HG03342 (cell line): ENCODE results near the gene AFF3.
"Not testable (repeated sequence)": the region's sequence is repeated elsewhere in the genome, so short reads cannot be mapped to it uniquely, and the experiment has no call there.

Experiments used
- ATAC-seq: cut with Tn5 transposase; IDR thresholded peaks from one replicate; pipeline ENCODE4 v1.9.1; 2021; ENCODE audit warnings: mild to moderate bottlenecking, moderate library complexity; ENCODE audit not compliant: unreplicated experiment

Gene AFF3

DNA sequence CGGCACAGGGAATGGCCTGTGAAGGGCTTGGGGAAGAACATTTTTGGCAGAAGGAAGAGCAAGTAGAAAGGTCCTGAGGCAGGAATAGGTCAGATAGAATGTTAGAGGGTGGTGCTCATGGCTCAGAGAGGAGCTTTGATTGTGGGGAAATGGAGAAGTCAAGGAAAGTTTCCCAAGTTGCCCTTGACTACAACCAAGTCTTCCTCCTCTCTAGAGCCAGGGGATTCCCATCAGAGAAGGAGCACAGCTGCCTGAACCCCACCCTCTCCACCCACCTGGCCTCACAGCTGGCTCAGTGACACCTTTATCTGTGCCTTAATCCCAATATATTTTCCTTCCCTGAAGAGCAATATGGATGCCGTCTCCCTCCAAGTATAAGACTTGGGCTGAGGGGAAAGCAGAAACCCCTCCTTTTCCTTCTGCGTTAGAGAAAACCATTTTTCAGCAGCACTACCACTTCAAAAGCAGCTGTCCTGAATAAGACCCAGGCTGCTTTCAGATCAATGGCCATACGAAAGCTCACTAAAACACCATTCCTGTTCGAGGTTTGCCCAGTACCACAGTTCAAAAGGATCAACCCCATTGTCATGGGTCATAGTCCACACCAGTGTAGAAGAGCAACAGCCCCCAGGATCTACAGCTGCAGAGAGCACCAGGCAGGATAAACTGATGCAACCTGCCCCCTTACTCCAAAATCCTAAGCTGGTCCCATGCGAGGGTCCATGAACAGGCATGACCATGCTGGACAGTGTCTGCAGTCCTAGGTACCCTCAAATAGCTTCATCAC, 199.6 kb downstream of the AFF3 start:
- ATAC-seq, result no peak

DNA sequence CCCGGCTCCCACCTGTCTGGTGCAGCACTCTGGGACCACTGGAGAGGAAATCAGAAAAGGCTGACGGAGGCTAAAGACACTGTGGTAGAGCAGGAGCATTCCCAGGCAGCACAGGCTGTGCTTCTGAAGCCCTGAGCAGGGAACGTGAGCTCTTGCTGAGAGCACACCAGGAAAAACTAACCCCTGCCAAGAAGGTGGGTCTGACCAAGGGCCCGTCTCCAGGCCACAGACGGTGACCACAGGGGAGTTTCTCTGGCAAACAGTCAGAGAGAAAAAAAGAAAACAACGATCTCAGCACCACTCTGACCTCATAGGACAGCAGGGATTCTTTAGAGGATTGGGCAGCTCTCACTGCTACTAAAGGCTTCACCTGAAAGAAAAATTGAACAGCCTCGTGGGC, 201.4 kb downstream of the AFF3 start:
- ATAC-seq, result no peak

DNA sequence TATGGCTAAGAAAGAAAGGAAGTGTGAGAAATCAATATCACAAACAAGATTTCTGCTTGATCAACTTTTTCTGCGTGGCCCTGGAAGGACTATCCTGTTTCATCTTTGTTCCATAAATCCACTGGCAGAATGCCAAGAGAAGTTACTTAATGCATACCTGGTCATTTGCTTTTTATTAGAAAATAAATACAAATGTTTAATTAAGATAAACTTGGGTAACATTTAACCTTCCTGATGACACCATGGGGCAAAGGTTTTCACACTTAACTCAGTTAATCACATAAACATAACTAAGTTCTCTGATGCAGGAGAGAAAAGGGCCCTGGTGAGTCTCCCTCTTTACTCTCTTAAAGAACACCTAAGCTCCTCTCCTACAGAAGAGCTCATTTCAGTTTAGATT, 203.3 kb downstream of the AFF3 start:
- ATAC-seq, result no peak

DNA sequence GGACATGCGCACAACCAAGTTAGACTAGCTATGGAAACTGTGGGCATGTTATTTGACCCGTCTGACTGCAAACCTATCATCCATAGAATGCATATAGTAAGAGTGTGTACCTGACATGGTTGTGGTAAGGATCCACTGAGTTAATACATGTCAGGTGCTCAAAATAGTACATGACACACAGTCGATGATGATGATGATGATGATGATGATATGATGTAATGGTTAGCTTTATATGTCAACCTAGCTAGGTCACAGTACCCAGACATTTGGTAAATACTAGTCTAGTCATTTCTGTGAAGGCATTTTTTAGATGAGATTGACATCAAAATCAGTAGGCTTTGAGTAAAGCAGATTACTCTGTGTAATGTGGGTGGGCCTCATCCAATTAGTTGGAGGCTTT, 204.1 kb downstream of the AFF3 start:
- ATAC-seq, result no peak

DNA sequence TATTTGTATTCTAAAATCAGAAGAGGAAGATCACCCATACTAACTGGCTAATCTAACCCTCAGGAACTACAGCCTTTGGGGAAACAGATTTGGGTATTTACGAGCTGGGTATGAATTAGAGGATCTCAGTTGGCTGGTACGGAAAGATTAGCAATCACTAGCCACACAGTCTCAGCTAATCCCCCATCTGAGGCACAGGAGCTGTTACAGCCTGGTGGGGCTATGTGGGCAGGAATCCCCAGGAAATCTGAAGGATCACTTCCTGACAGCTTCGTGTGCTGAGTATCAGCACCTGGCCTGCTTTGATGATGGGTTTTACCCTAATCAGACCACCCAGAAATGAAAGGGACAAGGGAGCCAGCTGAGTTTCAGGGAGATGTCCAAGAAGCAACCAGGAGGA, 206.3 kb downstream of the AFF3 start:
- ATAC-seq, result no peak

DNA sequence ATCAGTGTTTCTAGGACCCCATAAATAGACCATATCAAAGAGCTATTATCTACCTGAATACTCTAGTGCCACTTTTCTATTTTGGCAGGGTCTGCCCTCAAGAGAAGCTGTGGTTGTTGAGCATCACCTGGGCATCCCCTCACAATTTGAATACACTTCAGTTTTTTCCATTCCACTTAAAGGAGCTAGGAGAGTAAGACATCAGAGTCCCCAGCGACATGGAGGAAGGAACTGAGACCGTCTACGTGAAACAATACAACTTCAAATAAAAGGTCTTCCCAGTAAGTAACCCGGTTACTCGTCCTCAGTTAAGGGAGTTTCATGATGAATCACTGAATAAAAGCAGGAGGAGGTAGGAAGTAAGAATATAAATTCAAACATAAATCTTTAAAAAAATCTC, 206.7 kb downstream of the AFF3 start:
- no peak for ATAC-seq

DNA sequence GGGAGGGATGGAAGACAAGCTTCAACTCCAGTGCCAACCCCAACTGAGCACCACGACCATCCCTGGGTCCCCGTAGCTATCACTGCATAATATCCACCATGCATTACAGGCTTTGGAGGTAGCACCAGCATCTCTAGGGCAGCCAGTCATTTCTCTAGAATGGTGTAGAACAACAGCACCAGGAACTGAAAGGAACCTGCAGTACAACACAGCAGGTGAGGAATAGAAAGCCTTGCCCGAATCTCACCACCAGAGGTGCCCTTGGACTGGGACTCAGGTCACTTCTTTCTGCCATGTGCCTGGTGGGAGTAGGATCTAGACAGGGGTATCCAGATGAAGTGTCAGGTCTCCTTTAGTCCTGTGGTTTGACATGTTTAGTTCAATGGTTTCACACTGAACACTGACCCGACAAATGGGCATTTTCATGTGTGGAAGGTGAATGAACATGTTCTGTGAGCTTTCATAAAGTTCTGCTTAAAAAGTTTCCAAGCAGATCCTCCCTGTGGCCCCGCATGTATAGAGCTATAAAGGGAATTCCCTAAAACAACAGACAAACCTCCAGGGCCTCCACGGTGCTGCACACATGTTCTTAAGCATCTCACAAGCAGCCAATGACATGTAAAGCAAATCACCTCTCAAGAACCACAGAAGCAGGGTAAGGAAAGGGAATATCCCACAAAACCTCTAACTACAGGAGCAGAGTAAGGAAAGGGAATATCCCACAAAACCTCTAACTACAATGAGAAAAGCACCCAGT, 208.3 kb downstream of the AFF3 start:
- ATAC-seq, result no peak

DNA sequence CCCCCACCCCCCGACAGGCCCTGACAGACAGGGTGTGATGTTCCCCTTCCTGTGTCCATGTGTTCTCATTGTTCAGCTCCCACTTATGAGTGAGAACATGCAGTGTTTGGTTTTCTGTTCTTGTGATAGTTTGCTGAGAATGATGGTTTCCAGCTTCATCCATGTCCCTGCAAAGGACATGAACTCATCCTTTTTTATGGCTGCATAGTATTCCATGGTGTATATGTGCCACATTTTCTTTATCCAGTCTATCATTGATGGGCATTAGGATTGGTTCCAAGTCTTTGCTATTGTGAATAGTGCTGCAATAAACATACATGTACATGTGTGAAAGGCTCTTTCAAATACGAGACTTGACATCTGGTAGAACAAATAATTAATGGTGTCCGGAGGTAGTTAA, 208.9 kb downstream of the AFF3 start:
- not testable (repeated sequence) for ATAC-seq

DNA sequence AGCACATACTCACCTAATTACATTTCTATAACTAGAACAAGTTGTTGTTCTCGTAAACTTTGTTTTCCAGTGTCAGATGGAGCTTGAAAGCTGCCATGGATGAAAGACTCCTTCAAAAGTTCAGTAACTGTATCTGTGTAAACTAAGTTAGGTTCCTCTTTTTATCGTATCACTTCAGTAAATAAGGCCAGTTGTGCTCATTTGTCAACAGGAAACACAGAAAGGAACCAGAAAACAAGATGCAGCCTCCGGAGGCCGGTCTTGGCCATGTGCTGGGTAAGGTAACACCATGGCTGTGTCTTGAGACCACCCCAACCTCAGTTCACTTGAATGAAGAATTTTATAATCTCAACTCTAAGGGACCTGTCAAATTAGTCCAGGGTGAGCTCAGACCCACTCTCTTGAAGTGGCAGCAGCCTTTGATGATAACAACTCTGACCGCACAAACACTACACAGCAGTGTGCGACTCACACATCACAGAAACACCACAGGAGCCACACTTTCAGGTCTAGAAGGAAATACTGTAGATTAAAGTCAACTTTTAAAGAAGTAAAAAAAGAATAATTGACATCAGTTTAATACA, 213.8 kb downstream of the AFF3 start:
- no peak for ATAC-seq

DNA sequence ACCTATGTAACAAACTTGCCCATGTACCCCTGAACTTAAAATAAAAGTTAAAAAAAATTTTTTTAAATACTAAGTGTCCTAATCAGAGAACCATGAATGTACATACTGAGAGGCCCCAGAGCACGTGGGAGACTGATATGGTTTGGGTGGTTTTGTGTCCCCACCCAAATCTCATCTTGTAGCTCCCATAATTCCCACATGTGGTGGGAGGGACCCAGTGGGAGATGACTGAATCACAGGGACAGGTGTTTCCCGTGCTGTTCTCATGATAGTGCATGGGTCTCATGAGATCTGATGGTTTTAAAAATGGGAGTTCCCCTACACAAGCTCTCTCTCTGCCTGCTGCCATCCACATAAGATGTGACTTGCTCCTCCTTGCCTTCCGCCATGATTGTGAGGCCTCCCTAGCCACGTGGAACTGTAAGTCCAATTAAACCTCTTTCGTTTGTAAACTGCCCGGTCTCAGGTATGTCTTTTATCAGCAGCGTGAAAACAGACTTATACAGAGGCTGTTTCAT, 214.6 kb downstream of the AFF3 start:
- not testable (repeated sequence) for ATAC-seq

DNA sequence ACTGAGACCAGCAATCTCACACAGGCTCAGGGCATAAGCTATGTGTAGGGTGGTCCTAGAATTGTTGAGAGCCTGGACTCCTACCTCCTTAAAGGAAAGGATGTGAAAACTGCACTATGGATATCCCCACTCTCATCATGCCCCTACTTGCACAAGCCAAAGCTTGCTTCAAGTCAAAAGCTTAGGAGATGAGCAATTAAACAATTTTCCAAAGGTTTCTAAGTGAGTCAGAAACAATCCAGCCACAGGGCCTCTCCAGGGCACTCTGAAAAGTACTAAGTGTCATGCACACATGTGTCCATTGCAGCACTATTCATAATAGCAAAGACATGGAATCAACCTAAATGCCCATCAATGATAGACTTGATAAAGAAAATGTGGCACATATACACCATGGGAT, 215.4 kb downstream of the AFF3 start:
- no peak for ATAC-seq

DNA sequence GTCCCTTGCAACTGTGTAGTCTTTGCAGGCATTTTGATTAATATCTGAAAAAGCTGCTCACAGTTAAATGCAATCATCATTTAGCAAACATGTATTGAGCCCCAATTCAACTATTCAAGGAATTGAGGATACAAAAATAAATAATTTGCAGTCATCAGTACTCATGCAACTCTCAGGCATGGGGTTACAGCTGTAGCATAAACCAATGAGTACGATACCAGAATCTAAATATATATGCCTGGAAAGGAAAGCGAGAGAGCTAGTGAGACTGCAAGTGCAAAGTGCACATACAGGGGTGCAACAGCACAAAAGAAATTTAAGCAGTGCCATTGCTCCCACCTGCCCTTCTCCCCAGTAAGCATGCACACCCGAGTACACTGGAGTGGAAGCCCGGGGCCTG, 216.4 kb downstream of the AFF3 start:
- ATAC-seq, result no peak

DNA sequence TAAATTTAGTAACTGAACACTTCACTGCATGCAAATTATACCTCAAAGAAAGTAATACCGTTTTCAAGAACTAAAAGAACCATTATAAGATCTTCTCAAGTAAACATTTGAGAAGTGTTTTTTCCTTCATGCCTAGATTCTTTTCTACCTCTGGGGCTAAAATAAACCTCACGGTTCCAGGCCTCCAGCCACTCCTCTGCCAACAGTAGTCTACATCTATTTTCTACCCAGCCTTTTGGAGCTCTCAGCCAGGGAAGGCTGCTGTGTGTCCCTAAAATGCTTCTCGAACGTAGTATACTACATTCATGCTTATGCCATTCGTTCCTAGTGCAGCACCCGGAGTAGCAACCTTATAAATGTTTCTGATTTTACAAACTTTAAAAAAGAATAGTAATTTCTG, 219.7 kb downstream of the AFF3 start:
- ATAC-seq, result no peak

DNA sequence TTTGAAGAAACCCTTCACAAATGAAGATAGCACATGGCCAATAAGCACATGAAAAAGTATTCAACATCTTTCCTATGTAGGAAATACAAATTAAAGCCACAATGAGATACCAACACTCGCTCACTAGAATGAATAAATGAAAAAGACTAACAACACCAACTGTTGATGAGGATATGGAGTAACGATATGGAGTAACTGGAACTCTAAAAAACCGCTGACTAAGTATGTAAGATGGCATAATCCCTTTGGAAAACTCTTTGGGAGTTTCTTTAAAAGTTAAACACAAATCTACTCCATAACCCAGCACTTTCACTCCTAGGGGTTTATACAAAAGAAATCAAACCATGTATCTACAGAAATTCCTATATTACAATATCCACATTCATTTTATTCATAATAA, 220.5 kb downstream of the AFF3 start:
- ATAC-seq, result no peak

DNA sequence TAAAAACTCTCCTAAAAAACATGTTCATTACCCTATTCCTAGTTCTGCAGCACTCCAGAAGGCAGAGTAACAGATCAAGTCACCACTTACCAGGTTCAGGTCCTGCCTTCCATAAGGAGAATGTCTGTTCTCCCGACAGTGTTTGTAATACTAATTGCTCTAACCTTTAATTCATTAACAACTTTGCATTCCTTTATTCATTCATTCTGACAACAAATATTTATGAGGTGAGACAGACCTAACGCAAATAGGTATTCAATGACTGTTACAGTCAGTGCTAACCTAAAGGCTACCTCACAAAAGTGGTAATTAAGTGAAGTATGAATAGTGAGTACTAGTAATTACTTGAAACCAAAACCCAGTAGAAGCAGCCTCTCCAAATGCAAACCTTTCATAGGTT, 224.0 kb downstream of the AFF3 start:
- ATAC-seq, result no peak

DNA sequence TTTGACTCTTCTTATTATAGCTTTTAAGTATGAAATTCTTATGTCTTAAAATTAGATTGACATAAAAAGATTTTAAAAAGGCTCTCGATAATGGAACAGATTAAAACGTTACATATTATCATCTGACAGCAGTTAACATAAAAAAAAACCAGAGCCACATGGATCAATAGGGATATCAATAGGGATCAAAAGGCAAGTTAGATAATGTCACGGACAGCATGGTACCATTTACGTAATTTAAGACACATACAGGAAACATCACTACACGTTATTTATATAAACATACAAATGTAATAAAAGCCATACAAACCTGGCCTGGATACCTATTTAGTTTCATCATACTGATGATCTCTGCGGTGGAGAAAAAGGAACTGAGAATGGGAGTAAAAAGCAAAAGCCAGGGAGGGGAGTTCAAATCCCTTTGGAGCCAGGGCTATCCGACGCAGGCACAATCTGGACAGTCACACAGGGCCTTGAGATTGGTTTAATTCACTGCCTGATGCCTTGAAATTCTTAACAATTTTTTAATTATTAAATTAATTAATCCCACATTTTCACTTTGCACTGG, 227.2 kb downstream of the AFF3 start:
- ATAC-seq, result no peak

DNA sequence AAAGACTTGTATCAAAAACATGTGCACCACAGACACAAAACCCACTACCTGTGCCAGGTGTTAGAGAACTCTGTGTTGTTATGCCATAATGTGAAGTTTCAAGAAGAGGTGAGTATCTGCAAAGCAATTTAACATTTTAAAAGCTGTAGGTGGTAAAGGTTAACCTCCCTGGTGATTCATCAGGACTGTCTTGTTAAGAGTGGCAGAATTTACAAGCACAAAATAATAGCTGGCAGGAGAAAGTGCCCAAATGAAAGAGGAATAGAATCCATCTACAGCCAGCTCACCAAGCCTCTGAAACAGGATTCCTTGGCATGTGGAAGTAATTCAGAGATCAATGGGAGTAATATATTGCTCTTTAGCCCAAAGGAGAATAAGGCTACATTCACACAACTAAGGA, 230.7 kb downstream of the AFF3 start:
- no peak for ATAC-seq

DNA sequence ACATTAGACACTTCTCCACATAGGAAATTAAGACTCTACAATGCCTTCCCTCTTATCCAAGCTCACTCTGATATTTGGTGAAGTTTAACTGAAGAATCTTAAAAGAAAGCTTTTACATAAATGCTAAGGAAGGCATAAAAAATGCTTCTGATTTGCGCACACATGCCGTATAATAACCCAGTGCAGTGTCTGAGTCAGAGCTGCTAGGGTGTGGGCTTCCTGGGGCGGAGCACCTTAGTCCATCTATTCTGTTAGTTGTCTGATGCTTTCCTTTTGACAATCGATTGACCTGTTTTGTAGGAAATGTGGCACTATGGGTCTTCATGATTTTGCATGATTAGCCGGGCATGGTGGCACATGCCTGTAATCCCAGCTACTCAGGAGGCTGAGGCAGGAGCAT, 231.5 kb downstream of the AFF3 start:
- no peak for ATAC-seq

DNA sequence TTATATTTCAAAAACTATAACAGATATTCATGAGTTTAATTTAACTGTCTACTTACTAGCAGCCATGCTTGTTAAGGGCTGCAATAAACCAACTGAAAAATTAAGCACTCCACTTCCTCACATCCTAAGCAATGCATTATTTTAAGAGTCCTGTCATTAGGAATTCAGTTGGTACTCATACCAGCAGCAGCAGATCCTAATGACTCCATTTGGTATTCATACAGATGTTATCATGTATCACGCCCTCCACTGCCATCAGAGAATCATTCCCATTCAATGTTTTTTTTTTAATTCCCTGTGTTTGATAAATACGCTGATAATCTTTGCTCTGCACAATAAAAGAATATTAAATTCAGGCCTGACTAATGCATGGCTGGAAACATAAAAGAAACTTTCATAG, 236.8 kb downstream of the AFF3 start:
- no peak for ATAC-seq

DNA sequence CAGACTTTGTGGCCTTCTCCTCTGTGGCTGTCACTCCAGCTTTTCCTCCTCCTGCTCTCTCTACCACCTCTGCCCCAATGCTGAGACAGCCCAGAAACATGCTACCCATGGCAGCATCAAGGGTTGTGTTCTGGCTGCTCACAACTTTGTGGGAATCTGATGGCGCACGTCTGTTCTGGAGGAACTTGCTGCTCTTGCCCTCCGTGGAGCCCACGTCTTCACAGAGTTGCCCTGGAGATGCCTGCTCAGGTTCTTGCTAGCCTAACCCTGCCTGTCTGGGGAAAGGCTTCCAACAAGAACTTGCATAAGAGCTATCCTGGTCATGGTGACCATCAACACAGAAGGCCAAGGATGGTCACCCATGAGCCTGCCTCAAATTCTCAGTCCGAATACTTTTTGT, 237.4 kb downstream of the AFF3 start:
- no peak for ATAC-seq

DNA sequence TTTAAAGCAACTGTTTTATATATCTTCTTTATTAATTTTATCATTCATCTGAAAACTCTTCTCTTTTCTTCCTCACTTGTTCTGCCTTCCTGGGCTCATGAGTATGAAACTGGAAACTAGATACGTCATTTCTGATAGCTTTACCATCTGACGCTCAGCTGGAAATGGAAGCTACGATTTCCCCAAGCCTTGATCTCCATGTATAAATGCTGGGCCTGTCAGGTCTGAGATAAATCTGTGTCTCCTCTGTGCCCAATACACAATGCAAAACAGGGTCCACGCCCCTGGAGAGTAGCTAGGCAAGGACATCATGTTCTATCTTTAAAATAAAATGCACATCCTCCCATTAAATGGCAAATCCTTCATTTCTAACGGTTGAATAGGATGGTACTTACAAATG, 238.4 kb downstream of the AFF3 start:
- ATAC-seq, result no peak

DNA sequence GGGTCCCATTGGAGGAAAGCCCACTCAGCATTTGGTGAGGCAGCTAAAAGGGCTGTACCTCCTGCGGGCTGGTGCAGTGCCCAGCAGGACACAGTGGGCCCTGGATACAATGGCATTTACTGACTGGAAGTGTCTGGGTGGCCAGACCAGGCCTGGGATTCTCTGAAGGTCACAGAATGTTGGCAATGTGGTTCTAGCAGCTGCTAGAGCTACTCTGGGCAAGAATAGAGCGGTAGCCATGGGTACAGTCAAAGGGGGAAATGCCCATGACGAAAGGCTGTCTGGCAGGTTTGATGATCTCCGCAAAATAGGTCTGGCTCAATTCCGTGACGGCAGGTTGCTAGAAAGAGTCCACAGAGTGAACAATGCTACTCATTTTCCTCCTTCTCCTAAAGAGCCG, 241.8 kb downstream of the AFF3 start:
- no peak for ATAC-seq
